ENCODE data around the gene EN1.

Gene EN1

GRCh38 chr2:118841450-118841827 lies 6.0 kb downstream of the EN1 start:
- no peak for TF ChIP-seq ZFX (IDR thresholded peaks at IDR 0.05; ENCODE audit: borderline replicate concordance)
- TF ChIP-seq, protein P1, sequence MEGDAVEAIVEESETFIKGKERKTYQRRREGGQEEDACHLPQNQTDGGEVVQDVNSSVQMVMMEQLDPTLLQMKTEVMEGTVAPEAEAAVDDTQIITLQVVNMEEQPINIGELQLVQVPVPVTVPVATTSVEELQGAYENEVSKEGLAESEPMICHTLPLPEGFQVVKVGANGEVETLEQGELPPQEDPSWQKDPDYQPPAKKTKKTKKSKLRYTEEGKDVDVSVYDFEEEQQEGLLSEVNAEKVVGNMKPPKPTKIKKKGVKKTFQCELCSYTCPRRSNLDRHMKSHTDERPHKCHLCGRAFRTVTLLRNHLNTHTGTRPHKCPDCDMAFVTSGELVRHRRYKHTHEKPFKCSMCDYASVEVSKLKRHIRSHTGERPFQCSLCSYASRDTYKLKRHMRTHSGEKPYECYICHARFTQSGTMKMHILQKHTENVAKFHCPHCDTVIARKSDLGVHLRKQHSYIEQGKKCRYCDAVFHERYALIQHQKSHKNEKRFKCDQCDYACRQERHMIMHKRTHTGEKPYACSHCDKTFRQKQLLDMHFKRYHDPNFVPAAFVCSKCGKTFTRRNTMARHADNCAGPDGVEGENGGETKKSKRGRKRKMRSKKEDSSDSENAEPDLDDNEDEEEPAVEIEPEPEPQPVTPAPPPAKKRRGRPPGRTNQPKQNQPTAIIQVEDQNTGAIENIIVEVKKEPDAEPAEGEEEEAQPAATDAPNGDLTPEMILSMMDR (IDR thresholded peaks at IDR 0.05), result no peak
- no peak overlapping the region for H3K27ac ChIP-seq

DNA sequence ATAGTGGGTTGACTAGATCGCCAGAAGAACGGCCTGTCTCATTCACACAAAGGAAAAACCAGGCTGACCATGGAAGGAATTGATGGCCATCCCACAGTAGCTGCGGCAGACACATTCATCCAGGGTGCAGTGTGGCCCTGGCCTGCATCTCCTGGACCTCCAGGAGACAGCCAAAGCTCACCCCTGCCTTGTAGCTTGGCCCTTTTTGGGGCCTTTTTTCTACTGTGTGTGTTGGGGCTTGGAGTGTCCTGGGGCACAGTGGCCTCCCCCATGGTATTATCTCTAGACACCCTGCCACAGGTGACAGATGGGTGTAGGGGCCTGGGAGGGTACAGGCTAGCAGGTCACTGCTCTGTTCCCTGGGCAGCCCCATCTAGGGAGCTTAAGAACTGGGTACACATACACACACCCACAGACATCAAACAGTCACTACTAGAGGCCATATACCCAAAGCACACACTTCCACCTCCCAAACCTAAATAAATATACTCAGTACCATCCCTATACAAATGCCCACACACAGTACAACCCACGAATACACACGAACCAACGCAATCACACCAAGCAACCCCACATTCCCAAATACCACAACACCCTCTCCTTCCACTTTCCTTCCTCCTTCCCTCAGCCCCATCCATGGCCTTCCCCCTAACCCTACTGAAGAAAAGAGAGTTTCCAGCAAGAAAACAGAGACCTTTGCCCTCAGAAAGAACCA lies 8.6 kb downstream of the EN1 start:
- H3K27ac ChIP-seq, result no peak overlapping the region

GRCh38 chr2:118837621-118838020 lies 9.8 kb downstream of the EN1 start:
- no peak for TF ChIP-seq ZFX (IDR thresholded peaks at IDR 0.05; ENCODE audit: borderline replicate concordance)
- TF ChIP-seq, protein P1 (IDR thresholded peaks at IDR 0.05), result no peak

More for the DNA sequence above, 8.6 kb downstream of the EN1 start:
- TF ChIP-seq, protein P1 (IDR thresholded peaks at IDR 0.05), result no peak
- TF ChIP-seq ZFX (IDR thresholded peaks at IDR 0.05; ENCODE audit: borderline replicate concordance), result no peak

DNA sequence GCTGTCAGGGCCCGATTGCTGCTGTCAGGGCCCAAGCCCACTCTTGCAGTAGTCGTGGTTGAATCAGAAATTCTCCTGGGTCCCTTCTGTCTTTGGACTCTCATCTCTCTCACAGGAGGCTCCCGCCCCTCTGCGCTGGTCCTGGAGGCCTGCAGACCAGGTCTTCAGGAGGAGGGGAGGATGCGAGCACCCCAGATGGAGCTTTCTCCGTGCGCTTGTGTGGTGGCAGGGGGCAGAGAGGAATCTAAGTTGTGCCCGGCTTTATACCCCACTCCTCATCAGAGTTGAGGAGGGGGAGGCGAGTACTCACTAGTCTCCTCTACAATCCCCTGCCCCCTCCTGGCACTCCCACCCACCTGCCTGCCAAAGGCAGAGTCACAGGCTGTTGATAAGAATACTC lies 10.4 kb downstream of the EN1 start:
- no peak for TF ChIP-seq ZFX (IDR thresholded peaks at IDR 0.05; ENCODE audit: borderline replicate concordance)
- TF ChIP-seq, protein P1 (IDR thresholded peaks at IDR 0.05), result no peak

More at GRCh38 chr2:118837621-118838020, 9.8 kb downstream of the EN1 start:
- H3K27ac ChIP-seq, result no peak overlapping the region

DNA sequence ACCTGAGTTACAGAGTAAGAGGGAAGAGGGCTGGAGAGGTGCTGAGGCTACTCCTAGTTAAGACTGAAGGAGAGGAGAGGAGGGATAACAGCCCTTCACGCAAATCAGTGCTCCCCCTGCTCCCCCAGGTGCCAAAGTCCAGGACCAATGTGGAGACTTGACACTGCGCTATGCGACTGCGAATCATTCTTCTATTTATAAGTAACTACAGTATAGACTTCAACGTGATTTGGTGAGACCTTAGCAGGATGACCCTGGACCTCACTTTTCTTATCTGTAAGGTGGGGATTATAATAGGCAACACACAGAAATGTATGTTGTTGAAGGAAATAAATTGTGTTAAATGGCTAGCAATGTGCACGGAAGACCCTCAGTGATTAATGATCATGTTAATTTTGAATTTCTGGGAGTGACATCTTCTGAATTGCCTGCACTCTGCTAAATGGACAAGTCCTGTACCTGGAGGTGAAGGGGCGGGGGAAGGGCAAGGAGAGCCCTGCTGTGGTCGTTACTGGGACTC lies 11.0 kb downstream of the EN1 start:
- no peak for TF ChIP-seq ZFX (IDR thresholded peaks at IDR 0.05; ENCODE audit: borderline replicate concordance)
- TF ChIP-seq, protein P1 (IDR thresholded peaks at IDR 0.05), result no peak
- H3K27ac ChIP-seq, result no peak overlapping the region

More for the DNA sequence above, 10.4 kb downstream of the EN1 start:
- H3K27ac ChIP-seq, result no peak overlapping the region

DNA sequence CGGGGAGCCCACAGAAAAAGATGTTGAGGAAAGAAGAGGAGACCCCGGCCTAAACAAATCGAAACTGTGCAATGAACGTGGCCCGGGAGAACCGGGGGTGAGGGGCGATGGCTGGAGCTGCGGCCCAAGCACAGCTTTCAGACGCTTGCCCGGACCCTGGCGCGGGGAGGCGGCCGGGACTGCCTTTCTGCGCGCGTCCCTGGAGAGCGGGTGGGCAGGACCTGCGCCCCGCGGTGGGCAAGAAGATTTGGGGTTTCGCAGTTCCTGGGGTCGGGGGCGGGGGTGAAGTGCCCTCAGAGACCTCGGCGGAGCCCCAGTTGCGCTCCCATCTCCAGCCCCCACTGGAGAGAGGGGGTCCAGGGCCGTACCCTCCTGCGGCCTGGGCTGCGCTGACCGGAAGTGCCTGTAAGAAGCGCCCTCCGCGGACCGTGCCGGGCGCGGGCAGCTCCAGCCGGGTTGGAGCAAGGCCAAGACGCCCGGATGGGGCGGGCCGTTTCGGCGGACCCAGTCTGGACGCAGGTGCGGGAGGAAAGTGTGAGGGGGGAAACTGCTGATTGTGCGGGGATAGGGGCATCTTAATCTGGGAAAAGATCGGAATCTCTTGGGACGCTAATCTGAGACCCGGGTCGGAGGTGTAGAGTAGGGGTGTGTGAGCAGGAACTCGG lies 11.6 kb downstream of the EN1 start:
- TF ChIP-seq, protein P1 (IDR thresholded peaks at IDR 0.05), result no peak
- TF ChIP-seq ZFX (IDR thresholded peaks at IDR 0.05; ENCODE audit: borderline replicate concordance), result no peak
- H3K27ac ChIP-seq, result no peak overlapping the region

All from 22Rv1 (cell line).